HG03378 (cell line): ENCODE measurements around the gene LGR6.
"Not testable (repeated sequence)": the region's sequence is repeated elsewhere in the genome, so short reads cannot be mapped to it uniquely, and the experiment has no call there.

Source experiments
- ATAC-seq: cut with Tn5 transposase; IDR thresholded peaks from one replicate; pipeline ENCODE4 v1.9.1; 2021; ENCODE audit warnings: mild to moderate bottlenecking, moderate library complexity; ENCODE audit not compliant: unreplicated experiment

LGR6 gene, protein sequence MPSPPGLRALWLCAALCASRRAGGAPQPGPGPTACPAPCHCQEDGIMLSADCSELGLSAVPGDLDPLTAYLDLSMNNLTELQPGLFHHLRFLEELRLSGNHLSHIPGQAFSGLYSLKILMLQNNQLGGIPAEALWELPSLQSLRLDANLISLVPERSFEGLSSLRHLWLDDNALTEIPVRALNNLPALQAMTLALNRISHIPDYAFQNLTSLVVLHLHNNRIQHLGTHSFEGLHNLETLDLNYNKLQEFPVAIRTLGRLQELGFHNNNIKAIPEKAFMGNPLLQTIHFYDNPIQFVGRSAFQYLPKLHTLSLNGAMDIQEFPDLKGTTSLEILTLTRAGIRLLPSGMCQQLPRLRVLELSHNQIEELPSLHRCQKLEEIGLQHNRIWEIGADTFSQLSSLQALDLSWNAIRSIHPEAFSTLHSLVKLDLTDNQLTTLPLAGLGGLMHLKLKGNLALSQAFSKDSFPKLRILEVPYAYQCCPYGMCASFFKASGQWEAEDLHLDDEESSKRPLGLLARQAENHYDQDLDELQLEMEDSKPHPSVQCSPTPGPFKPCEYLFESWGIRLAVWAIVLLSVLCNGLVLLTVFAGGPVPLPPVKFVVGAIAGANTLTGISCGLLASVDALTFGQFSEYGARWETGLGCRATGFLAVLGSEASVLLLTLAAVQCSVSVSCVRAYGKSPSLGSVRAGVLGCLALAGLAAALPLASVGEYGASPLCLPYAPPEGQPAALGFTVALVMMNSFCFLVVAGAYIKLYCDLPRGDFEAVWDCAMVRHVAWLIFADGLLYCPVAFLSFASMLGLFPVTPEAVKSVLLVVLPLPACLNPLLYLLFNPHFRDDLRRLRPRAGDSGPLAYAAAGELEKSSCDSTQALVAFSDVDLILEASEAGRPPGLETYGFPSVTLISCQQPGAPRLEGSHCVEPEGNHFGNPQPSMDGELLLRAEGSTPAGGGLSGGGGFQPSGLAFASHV

DNA sequence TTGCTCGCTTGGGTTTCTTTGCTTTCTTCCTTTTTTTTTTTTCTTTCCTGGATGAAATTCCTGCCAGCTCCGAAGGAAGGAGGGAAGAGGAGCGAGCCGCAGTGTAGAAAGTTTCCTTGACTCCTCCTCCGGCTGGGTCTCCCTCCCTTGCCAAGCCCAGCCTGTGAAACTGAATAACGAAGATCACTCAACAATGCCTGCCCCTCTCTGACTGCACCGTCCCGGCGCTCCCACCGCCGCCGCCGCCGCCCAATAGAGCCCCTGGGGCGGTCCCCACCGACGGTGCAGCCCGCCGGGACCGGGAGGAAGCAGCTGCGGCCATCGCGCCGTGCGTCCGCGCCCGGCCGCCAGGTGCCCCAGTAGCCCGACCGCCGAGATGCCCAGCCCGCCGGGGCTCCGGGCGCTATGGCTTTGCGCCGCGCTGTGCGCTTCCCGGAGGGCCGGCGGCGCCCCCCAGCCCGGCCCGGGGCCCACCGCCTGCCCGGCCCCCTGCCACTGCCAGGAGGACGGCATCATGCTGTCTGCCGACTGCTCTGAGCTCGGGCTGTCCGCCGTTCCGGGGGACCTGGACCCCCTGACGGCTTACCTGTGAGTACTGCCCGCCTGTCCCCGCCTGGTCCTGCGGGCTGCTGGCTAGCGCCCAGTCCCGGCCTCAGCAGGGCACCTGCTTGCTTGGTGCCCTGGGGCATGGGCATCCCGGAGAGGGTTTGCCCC, at the start of gene LGR6:
Gene LGR6 (plus strand): TSS at position 186 of the 714 bp plus-strand sequence. CDS start 191 bp downstream, at position 377.
- ATAC-seq = no peak

DNA sequence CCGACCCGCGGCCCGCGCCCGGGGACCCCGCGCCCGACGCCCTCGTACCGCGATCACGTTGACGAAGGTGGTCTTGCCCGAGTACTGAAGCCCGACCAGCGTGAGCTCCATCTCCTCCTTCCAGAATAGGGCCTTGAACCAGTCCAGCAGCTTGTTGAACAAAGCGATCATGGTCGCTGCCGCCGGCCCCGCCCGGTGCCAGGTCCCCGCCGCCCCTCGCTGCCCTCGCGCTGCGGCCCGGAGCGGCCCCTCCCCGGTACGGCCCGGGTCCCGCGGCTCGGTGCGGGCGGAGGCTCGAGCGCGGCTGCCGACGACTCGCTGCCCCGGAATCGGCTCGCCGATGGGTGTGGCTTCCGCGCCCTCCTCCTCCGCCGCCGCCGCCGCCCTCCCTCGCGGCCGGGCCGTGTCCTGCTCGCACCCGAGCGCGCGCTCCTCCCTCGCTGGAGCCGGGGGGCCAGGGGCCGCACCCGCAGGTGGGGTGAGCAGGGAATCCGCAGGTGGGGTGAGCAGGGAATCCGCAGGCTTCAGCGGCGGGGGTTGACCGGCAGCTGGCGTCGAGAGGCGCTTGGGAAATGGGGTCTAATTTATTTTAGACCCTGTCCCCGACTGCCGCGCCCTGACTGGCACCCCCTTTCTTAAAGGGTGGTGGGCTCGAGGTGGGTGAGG, 49.1 kb upstream of the LGR6 start, which contains the start of gene ARL8A:
Gene ARL8A (minus strand): TSS at position 336 of the 666 bp plus-strand sequence. CDS start 165 bp downstream, at position 171.
- ATAC-seq = no peak

DNA sequence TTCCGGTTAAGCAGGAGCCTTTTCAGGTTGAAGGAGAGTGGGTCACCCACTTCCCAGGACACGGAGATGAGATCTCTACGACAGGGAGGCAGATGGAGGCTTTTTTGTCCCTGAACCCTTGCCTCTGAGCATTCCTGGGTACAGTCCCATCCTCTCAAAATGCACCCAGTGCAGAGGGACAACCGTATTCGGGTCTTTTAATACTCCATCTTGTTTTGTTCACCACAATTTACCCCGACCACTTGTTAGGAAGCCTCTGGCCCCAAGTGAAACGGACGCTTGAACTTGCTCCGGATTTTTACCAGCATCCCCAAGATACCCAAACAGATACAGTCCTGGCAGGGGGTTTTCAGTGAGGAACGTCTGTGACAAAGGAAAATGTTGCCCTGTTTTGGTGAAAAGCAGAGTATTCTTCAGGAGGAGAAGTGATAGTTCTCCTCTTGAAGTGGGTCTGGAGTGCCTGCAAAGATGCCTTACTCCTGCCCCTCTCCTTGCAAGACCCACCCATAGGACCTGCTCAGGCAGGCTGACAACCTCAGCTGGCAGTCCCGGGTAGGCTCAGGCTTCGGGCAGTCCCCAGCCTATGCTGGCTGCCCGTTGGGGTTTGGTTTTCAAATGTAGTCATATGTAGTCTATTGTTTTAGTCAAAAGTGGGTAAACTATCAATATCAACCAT, 48.4 kb upstream of the LGR6 start:
- no peak for ATAC-seq

DNA sequence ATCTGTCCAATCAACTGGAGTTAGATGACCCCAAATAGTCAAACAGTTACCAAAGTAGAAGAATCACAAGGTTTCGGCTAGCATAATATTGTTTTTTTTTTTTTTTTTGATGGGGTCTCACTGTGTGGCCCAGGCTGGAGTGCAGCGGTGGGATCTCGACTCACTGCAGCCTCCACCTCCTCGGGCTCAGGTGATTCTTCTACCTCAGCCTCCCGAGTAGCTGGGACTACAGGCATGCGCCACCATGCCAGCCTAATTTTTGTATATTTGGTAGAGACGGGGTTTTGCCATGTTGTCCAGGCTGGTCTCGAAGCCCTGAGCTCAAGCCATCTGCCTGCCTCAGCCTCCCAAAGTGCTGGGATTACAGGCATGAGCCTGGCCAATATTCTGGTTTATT, 47.9 kb upstream of the LGR6 start:
- not testable (repeated sequence) for ATAC-seq

DNA sequence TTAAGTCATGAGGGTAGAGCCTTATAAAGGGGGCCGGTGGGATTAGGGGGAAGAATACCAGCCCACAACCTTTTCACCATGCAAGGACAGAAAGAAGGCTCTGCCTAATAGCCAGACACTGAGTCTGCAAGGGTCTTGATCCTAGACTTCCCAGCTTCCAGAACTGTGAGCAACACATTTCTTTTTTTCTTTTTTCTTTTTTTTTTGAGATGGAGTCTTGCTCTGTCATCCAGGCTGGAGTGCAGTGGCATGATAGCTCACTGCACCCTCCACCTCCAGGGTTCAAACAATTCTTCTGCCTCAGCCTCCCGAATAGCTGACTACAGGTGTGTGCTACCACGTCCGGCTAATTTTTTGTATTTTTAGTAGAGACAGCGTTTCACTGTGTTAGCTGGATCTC, 47.3 kb upstream of the LGR6 start:
- ATAC-seq = no peak

DNA sequence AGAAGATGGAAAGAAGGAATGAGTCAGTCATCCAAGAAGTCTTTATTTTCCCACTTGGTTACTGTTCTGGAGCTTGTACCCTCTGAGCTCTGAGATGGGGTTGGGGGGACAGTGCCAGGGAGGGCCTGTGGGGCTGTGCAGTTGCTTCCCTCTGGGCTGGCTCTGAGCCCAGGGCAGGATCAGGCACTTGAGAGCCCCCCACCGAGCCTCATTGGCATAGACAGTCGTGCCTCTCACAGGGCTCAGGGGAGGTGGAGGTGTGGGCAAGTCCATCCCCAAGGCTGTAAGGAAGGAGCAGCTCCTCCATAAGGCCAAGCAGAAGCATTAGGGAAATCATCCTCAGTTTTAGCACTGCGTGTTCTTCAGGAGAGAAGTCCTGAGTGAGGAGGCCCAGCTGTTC, 46.6 kb upstream of the LGR6 start:
- no peak for ATAC-seq

DNA sequence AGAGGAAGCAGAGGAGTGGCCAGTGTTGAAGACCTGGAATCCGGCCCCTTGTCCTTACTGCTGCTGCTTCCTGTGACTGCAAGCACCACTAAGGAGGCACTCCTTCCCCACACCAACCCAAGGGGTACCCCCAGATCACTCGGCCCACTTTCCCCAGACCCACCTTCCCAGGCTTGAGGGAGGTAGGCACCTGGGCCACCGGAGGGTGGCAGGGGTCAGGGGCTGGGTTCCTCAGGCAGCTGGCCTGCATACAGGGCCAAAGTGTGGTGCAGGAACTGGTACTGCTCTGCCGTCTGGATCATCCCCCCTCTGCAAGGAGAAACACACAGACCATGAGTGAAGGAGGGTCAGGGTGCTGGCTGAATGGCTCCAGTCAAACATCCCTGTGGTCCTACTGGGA, 45.2 kb upstream of the LGR6 start:
- no peak for ATAC-seq

DNA sequence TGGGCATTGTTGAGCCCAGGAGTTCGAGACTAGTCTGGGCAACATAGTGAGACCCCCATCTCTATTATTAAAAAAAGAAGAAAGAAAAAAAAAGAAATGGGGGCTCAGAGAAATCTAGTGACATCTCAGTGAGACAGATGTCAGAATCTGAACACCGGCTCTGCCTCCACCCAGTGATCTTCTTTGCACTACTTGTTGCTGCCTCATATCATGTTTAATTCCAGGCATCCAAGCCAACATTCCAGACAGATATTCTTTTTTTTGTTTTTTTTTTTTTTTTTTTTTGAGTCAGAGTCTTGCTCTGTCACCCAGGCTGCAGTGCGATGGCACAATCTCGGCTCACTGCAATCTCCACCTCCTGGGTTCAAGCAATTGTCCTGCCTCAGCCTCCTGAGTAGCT, 44.0 kb upstream of the LGR6 start:
- ATAC-seq = no peak

DNA sequence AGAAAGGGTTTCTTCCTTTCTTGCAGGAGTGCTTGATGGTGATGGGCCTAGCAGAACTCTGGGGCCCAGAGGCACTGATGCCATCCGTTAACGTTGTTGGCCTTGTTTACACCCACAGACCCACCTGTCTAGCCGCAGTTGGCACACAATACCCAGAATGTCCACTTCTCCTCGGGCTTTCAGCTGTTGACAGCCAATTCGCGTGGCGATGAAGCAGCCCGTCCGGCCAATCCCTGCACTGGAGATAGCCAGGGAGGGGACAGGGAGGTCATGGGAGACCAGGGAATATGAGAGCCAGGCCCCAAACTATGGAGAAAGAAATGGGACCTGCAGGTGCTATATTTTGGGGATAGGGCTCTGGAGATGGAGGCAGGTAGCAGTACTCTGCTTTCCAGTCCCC, 43.4 kb upstream of the LGR6 start:
- ATAC-seq = no peak

DNA sequence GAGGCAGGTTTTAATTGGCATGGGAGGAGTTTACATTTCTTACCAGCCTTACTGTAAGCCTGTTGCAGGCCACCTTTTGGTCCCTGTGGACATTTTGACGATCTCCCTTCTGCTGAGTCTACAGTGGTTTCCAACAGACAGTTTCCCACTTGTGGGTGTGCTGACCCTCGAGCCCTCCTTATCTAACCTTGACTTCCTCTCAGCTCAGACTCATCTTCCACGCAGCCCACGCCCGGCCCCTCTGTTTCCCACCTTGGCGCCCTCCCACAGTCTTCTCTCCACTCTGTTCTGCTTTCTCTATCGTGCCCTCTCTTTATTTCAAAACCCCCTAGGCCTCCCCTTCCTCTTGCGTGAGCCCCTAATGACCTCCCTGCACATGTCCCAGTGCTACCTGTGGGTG, 43.0 kb upstream of the LGR6 start:
- no peak for ATAC-seq

DNA sequence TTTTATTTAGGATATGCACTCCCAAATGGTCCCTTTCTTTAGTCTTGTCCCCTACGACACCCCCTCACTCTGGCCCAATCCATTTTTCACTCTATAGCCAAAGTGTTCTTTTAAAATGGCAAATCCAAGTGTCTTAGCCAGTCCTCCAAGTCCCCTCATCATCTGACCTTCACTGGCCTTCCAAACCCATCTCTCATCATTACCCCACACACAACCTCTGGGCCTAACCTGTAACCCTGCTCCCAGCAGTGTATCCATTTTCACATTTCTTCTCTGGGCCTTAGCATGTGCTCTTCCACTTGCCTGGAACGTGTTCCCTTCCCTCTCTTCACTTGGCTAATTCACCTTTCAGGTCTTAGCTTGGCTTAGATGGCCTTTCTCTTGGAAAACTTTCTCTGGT, 42.6 kb upstream of the LGR6 start:
- no peak for ATAC-seq

DNA sequence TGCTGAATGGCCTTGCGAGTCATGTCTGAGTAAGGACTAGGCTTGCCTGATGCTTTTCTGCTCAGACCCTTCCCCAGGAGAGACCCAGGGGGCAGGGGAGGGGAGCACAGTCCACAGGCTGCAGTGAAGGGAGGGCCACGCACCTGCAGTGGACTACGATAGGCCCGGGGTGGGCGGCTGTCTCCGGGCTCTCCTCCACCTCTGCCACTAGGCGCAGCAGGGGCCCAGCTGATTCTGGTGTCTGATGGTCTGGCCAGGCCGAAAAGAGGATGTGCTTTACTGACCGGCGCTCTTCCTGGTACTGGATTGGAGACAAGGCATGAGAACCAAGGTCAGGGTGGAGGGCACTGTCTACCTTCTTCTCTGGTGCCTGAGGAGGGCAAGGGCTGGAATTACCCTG, 41.2 kb upstream of the LGR6 start:
- ATAC-seq = no peak

DNA sequence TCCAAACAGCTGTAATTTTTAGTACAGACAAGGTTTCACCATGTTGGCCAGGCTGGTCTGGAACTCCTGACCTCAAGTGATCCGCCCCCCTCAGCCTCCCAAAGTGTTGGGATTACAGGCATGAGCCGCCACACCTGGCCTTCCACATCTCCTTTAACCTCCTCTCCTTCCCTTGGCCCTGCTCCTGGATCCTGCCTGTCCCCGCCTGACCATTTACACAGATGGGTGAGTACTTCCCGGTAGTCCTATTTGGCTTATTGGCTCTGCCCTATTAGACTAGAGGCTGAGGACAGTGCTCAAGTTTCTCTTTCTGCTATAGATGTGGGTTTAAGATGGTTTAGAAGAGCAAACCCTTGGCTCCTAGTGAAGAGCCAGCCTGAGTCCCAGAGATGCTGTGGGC, 40.3 kb upstream of the LGR6 start:
- no peak for ATAC-seq

DNA sequence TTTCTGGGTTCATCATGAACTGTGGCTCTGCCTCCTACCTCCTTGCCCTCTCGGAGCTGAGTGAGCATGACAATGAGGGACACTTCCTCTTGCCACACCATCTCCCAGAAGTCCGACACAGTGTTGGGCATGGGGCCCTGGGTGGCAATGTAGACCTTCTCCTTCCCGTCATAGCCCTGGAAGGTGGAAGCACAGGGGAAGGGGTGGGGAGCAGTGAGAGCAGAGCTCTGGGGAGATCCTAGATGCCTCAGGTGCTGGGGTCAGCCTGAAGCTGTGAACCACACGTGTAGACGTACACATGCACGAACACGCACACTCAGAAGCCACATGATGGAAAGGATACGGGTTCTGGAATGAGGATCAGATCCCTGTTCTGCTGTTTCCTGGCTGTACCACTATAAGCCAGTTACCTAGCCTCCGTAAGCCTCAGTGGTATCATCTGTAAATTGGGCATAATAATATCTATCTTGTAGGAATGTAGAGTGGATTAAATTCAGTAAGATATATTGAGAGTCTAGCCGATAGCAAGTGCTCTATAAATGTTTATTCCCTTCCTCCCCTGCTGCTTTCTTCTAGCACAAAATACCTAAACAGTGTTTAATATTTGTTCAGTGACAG, 39.3 kb upstream of the LGR6 start:
- ATAC-seq = no peak

DNA sequence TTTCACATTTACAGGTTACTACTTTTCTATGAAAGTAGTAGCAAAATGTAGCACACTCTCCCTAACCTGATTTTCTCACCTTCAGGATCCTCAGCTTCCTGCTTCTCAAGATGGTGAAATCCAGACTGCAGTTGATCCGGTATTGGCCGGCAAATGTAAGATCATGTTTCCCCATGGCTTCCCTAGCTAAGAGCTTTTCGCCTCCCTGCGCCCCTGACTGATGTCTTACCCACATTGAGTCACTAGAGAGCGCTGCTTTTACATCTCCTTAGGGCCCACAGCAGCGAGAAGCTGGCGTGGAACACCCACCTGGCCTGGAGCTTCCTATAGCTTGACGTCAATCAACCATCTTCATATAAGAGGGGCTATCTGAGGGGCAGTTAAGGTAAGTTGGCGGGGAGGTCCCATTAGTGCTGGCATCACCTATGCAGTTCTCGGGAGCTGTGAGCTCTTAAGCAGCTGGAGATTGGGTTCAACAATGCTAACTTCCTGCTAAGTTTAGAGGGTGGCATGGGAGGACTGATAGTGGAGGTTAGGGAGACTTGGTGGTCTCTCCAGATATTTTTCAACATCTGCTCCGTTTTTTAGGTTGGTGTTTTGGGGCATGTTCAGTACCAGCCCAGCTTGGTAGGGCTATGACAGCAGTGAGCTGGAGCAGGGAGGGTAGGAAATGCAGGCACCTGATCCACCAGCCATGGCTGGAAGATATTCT, 38.7 kb upstream of the LGR6 start:
- no peak for ATAC-seq

DNA sequence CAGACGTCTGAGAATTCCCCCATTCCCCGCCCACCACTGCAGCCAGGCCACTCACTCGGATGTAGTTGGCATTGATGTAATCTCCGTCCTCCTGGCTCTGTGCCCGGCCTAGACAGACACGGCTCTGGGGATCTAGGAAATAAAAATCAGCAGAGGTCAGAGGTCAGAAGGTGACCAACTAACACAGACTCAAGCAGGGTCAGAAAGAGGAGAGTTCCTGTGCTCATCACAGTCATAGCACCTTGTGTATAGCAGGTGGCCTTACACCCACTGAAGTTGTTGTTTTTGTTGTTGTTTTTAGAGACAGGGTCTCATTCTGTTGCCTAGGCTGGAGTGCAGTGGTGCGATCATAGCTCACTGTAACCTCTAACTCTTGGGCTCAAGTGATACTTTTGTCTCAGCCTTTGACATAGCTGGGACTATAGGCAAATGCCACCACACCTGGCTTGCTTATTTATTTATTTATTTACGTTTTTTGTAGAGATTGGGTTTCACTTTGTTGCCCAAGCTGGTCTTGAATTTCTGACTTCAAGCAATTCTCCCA, 38.0 kb upstream of the LGR6 start:
- ATAC-seq = no peak

DNA sequence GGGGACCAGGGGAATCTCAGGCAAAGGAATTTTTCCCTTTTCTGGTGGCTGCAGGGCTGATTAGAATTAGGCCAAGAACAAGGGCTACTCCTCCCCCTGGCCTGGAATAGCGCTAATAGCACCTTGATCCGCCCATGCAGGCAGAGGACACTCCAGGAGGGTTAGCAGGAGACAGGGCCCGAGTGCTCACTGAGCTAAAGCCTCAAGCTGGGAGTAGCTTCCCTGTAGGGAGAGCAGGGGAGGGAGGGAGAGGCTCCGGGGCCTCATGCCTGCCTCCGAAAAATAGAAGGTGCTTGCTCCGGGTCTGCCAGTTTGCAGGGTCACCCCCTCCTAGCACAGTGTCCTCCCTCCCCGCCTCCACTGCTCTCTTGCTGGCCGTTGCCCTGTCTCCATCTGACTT, 37.0 kb upstream of the LGR6 start:
- ATAC-seq = no peak

DNA sequence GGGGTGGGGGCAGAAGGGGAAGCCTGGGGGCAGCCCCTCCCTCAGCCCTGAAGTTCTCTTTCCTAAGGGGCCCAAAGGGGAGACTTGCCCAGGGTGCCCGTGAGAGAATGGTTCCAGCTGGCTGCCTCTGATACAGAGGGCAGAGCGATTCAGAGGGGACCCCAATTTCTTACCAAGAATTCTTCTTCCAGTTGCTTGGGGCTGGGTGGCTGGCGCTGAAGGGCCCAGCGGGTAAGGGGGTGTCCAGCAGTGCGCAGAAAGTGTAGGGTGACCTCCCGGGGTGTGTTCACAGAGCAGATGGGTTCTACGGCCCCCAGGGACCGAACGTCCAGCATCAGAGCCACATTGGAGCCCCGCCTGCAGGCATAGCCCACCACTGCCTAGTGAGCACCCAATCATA, 35.7 kb upstream of the LGR6 start:
- ATAC-seq = no peak
